GM12875 (cell line): ENCODE measurements around the gene GPHN.

Experiments
- H3K4me3 ChIP-seq: one replicate; pipeline ENCODE4 v1.5.1; 2011; ENCODE audit warnings: low read depth, low read length, control low read depth
- TF ChIP-seq, protein P1 (sequence below): IDR thresholded peaks from 2 replicates; pipeline ENCODE4 v1.5.1; 2011; ENCODE audit warnings: low read depth, mild to moderate bottlenecking, control low read depth, inconsistent platforms, low read length, moderate library complexity, borderline replicate concordance; ENCODE audit not compliant: insufficient read depth

The GPHN gene

DNA sequence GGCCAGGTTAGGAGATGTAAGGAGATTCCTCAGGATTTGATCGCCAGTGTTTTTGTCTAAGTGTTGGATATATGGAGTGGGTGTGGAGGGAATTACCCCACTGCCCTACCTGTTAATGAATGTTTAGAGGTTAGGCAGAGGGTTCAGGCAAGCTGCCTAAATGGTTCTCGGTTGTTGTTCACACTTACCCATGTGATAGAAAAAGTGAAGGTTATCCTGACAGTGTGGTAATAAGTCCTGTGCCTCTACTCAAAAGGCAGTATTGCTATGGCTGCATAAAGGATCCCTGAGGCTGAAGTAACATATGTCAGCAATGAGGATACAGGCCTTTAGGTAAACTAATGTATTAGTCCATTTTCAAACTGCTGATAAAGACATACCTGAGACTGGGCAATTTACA lies 112.0 kb downstream of the GPHN start:
- TF ChIP-seq, protein P1, sequence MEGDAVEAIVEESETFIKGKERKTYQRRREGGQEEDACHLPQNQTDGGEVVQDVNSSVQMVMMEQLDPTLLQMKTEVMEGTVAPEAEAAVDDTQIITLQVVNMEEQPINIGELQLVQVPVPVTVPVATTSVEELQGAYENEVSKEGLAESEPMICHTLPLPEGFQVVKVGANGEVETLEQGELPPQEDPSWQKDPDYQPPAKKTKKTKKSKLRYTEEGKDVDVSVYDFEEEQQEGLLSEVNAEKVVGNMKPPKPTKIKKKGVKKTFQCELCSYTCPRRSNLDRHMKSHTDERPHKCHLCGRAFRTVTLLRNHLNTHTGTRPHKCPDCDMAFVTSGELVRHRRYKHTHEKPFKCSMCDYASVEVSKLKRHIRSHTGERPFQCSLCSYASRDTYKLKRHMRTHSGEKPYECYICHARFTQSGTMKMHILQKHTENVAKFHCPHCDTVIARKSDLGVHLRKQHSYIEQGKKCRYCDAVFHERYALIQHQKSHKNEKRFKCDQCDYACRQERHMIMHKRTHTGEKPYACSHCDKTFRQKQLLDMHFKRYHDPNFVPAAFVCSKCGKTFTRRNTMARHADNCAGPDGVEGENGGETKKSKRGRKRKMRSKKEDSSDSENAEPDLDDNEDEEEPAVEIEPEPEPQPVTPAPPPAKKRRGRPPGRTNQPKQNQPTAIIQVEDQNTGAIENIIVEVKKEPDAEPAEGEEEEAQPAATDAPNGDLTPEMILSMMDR, result no peak

DNA sequence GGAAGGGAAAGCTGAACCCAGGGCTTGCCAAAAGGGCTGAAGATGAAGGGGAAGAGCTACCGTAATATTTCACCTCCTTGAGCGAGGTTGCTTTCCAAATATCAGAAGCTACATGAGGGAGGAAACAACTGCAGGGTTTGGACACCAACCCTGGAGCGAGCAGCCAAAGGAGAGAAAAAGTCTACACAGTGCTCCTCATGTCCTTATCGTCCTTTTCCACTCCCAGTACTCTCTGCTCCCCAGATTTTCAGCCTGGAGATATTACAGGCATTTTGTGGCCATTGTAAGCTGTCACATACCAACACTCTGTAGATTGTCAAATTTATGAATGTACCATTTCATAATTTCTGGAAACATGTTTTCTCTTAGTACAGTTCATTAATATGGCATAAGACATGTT lies 115.9 kb downstream of the GPHN start:
- H3K4me3 ChIP-seq, result no peak overlapping the region
- TF ChIP-seq, protein P1, result no peak

More for the DNA sequence above, 112.0 kb downstream of the GPHN start:
- H3K4me3 ChIP-seq, result no peak overlapping the region

DNA sequence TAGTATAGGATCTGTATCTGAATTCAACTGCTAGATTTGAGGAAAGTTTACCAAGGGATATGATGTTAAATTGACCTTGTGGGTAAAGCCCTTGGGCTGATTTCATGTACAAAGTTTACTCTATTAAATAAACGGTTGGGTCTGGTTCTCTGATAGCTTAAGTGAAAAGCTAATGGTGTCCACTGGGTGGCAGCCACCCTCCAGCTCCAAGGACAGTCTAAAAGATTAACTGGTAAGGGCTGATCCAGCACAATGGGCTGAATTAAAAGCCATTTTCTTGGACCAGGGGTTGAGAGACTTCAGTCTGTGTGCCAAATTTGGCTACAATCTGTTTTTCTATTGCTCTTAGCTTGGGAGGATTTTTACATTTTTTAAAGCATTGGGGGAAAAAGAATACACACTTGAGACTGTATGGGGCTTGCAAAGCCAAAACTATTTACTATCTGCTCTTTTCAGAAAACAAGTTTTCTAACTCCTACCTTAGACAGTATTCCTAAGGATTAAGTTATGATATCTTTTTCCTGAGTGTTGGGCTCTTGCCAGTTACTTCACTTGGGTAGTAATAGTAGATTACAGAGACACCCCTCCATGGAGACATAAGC lies 116.5 kb downstream of the GPHN start:
- TF ChIP-seq, protein P1, result peak; percentile 60; the same call in 1 of the 2 replicates
- H3K4me3 ChIP-seq, result no peak overlapping the region

DNA sequence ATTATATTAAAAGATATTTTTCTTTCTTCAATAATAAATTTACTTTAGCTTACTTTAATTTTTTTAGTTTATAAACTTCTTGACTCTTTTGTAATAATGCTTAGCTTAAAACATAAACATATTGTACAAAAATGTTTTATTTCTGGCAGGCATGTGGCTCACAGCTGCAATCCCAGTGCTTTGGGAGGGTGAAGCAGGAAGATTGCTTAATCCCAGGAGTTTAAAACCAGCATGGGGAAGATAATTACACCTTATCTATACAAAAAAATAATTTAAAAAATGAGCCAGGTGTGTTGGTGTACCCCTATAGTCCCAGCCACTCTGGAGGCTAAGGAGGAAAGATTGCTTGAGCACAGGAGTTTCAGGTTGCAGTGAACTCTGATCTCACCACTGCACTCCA lies 120.7 kb downstream of the GPHN start:
- TF ChIP-seq, protein P1, result no peak
- H3K4me3 ChIP-seq, result no peak overlapping the region

DNA sequence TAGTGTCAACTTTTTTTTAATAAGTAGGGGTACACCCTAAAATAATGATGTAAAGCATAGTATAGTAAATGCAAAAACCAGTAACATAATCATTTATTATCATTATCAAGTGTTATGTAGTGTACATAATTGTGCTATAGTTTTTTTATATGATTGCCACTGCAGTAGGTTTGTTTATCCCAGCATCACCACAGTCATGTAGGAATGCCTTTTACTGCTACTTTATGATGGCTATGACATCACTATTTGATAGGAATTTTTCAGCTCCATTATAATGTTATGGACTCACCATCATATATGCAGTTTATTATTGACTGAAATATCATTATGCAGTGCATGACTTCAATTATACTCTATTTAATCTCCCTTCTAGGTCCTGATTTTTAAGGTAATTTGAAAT lies 121.6 kb downstream of the GPHN start:
- TF ChIP-seq, protein P1, result no peak
- H3K4me3 ChIP-seq, result no peak overlapping the region

DNA sequence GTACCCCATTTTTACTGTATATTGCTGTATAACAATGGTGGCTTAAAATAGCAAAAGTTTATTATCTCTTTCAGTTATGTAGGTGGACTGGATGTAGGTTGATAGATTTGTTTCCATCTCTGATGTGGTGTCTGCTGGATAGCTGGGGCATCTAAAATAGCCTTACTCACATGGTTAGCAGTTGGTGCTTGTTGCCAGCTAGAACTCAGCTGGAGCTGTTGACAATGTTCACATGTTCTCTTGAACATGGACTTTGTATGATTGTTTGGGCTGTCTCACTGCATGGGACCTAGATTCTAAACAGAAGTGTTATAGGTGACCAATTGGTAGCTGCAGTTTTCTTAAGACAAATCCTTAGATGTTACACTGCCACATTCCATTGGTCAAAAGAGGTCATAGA lies 126.9 kb downstream of the GPHN start:
- TF ChIP-seq, protein P1, result no peak
- H3K4me3 ChIP-seq, result no peak overlapping the region

DNA sequence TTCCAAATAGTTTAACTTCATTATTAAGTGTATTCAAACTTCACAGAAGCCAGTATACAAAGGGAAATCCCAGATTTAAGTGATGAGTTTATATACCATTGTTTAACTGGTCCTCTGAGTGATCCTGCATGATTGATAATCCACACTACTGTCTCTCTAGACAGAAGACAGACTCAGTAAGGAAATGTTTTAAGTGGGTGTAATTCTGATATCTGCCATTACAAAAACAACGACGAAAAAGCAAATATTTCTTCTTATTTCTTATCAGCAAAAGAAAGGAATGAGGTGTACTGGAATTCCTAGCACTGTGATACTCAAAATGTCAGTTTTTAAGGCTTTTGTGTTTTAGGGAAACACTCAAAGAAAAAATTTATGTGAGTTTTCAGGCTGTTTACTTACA lies 127.5 kb downstream of the GPHN start:
- TF ChIP-seq, protein P1, result no peak
- no peak overlapping the region for H3K4me3 ChIP-seq
